NB4 (cell line): Measurements from ENCODE around the gene GTF2A1L.
A peak's percentile ranks its signal among the peaks of the same experiment; 100 is the strongest.

Experiments
- DNase-seq: peaks from one replicate; pipeline ENCODE4 v3.0.0; 2010; ENCODE audit warnings: low read depth
- H3K4me3 ChIP-seq: one replicate; pipeline ENCODE4 v1.5.1; 2011; ENCODE audit warnings: mild to moderate bottlenecking, low read depth, low read length, moderate library complexity
- MYC ChIP-seq: IDR thresholded peaks from 2 replicates; pipeline ENCODE4 v1.6.1; 2011; ENCODE audit warnings: low read depth, low read length
- POLR2A ChIP-seq: IDR thresholded peaks from 2 replicates; pipeline ENCODE4 v1.6.1; 2011; ENCODE audit warnings: mild to moderate bottlenecking; ENCODE audit not compliant: insufficient read length; ENCODE audit errors: extremely low read depth
- TF ChIP-seq, protein P1 (sequence below): IDR thresholded peaks from one replicate; pipeline ENCODE4 v1.5.1; 2012; ENCODE audit warnings: low read depth, low read length
- TF ChIP-seq, protein P2 (sequence below): IDR thresholded peaks from 2 replicates; pipeline ENCODE4 v1.6.1; 2011; ENCODE audit warnings: low read depth, low read length

GTF2A1L gene, protein sequence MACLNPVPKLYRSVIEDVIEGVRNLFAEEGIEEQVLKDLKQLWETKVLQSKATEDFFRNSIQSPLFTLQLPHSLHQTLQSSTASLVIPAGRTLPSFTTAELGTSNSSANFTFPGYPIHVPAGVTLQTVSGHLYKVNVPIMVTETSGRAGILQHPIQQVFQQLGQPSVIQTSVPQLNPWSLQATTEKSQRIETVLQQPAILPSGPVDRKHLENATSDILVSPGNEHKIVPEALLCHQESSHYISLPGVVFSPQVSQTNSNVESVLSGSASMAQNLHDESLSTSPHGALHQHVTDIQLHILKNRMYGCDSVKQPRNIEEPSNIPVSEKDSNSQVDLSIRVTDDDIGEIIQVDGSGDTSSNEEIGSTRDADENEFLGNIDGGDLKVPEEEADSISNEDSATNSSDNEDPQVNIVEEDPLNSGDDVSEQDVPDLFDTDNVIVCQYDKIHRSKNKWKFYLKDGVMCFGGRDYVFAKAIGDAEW

DNA sequence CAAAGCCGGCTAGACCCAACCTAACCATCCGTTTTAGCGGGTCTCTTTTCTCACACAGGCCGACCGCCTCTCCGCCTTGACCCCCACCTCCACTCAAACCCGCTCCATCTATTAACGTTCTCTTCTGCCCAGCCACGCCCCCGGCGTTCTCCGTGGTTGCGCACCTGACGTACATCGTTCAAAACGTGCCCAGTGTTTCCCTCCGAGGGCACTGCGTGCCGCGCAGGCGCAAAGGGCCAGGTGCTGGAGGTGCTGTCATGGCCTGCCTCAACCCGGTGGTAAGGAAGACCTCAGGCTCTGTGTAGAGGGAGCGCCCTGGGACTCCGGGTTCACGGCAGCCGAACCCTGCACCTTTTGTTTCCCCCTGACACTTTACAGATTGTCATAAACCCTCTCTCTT, at the start of gene GTF2A1L:
GTF2A1L (plus strand) TSS at position 239 of the 400 bp plus-strand sequence; CDS start at position 258, 19 bp downstream.
- TF ChIP-seq, protein P1, sequence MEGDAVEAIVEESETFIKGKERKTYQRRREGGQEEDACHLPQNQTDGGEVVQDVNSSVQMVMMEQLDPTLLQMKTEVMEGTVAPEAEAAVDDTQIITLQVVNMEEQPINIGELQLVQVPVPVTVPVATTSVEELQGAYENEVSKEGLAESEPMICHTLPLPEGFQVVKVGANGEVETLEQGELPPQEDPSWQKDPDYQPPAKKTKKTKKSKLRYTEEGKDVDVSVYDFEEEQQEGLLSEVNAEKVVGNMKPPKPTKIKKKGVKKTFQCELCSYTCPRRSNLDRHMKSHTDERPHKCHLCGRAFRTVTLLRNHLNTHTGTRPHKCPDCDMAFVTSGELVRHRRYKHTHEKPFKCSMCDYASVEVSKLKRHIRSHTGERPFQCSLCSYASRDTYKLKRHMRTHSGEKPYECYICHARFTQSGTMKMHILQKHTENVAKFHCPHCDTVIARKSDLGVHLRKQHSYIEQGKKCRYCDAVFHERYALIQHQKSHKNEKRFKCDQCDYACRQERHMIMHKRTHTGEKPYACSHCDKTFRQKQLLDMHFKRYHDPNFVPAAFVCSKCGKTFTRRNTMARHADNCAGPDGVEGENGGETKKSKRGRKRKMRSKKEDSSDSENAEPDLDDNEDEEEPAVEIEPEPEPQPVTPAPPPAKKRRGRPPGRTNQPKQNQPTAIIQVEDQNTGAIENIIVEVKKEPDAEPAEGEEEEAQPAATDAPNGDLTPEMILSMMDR, result no peak
- TF ChIP-seq MYC (no peak), POLR2A (no peak)
- TF ChIP-seq, protein P2, sequence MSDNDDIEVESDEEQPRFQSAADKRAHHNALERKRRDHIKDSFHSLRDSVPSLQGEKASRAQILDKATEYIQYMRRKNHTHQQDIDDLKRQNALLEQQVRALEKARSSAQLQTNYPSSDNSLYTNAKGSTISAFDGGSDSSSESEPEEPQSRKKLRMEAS, result no peak
- DNase-seq, result no peak
- H3K4me3 ChIP-seq, result no peak within 1 kb of the TSS

DNA sequence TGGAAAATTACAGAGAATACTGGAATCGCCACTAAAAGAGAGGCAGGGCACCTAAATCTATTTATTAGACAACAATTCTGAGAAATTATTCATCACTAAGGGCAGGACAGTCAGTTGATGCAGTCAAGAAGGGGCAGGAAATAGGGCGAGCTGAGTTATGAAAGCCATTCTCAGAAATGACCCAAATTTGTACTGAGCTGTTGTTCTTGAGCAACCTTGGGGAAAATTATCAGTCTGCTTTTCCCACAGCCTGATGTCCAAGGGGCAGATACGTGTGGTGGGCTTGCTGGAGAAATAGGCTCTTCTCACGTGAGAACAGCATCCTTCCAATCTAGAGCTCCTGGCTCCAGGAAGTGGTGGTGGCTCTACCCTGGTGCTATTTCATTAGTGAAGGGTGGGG, 49.1 kb upstream of the GTF2A1L start:
- DNase-seq, result no peak
- TF ChIP-seq, protein P1, result no peak
- TF ChIP-seq MYC (no peak), POLR2A (no peak)
- TF ChIP-seq, protein P2, result no peak
- H3K4me3 ChIP-seq, result no peak overlapping the region

DNA sequence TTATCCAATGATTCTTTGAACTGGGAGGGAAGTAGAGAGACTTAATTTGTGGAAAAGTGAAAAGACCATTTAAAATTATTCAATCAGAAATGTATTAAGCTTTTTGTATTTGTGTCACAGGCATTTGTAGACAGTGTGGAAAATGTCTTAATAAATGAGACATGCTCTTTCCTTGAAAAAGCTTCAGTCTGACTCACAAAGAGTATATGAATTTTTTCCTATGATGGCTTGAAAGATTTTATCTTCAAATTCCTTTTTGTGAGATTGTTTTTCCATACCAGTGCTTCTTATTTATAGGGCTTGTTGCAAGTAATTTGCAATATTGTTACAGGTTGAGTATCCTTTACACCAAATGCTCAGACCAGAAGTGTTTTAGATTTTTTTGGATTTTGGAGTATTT, 48.2 kb upstream of the GTF2A1L start:
- H3K4me3 ChIP-seq, result no peak overlapping the region
- TF ChIP-seq, protein P1, result no peak
- no peak for TF ChIP-seq POLR2A
- TF ChIP-seq, protein P2, result no peak
- TF ChIP-seq MYC, result no peak
- DNase-seq, result no peak

DNA sequence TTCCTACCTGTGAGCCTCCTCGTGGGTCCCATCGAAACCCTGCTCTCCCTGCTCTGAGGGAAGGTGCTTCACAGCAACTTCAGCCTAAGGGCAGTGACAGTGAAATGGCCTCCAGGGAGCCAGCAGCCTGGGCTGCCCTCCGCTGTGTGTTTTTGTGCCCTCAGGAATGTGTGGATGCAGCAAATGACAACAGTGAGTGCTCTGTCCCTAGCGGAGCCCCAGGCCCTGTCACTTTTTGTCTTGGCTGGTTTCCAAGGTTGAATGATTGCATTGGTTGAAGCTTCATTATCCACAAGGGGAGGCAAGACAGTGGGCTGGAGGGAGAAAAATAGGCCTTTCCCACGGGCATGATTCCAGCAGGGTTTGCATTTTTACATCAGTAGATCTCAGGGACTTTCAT, 44.8 kb upstream of the GTF2A1L start:
- DNase-seq, result no peak
- TF ChIP-seq, protein P2, result no peak
- TF ChIP-seq POLR2A, result no peak
- TF ChIP-seq MYC, result no peak
- TF ChIP-seq, protein P1, result no peak
- no peak overlapping the region for H3K4me3 ChIP-seq

DNA sequence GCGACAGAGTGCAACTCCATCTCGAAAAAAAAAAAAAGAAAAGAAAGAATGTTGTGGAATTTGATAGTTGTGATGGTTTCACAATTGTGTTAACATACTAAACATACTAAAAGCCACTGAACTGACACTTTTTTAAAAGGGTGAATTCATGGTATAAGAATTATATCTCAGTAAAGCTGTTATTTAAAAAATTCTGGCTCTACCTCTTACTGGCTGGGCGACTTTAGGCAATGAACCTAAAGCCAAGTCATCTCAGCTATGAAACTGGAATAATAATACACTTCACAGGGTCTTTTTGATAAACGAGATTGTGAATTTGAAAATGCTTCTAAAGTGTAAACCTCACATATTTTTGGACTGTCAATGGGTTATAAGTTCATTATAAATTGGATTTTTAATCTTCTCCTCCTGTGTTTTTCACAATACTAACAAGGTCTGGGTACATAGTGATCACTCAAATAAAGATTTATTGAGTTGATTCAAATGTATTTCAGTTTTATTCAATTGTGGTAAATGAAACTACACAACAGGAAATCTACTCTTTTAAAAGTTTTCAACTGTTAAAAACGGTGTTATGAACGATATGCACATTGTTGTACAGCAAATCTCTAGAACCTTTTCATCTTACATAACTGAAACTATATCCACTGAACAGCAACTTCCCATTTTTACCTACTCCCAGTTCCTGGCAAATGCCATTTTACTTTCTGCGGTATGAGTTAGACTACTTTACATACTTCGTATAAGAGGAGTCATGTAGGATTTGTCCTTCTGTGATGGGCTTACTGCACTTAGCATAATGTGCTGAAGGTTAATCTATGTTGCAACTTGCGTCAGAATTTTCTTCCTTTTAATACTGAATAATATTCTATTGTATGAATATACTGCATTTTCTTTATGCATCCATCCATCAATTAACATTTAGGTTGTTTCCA, 43.0 kb upstream of the GTF2A1L start:
- DNase-seq, result peak; percentile 12
- no peak for TF ChIP-seq MYC
- TF ChIP-seq, protein P1, result no peak
- H3K4me3 ChIP-seq, result no peak overlapping the region
